Karpas-422 (cell line): Measurements from ENCODE around the gene MAD1L1. TPM values are rescaled to one million over a fixed set of nuclear protein-coding genes. Genes with fewer than 3 reads are reported as not detected.

ENCODE experiments used
- DNase-seq: peaks from one replicate; pipeline ENCODE4 v3.0.0-alpha.2; 2015
- H2AFZ ChIP-seq: fragments of 200-600 bp; sonication (generic); 2 replicates; pipeline ENCODE4 v1.6.1; 2014; ENCODE audit warnings: antibody characterized with exemption, low read length, mixed read lengths
- H3K27ac ChIP-seq: fragments of 200-600 bp; sonication (generic); 2 replicates; pipeline ENCODE4 v1.5.1; 2014; ENCODE audit warnings: mild to moderate bottlenecking, low read length, moderate library complexity
- H3K27me3 ChIP-seq: fragments of 200-600 bp; sonication (generic); 2 replicates; pipeline ENCODE4 v1.6.1; 2014; ENCODE audit warnings: low read length, mixed read lengths
- H3K36me3 ChIP-seq: fragments of 200-600 bp; sonication (generic); 2 replicates; pipeline ENCODE4 v1.6.1; 2014; ENCODE audit warnings: low read length, mixed read lengths; ENCODE audit not compliant: insufficient read depth
- H3K4me1 ChIP-seq: fragments of 200-600 bp; sonication (generic); 2 replicates; pipeline ENCODE4 v1.6.1; 2014; ENCODE audit warnings: mild to moderate bottlenecking, low read length, mixed read lengths
- H3K4me2 ChIP-seq: fragments of 200-600 bp; sonication (generic); 2 replicates; pipeline ENCODE4 v1.6.1; 2014; ENCODE audit warnings: low read length, low read depth, mild to moderate bottlenecking; ENCODE audit not compliant: poor library complexity, severe bottlenecking
- H3K4me3 ChIP-seq: fragments of 200-600 bp; sonication (generic); 2 replicates; pipeline ENCODE4 v1.5.1; 2014; ENCODE audit warnings: mild to moderate bottlenecking, antibody characterized with exemption, low read length, mixed read lengths
- H3K79me2 ChIP-seq: fragments of 200-600 bp; sonication (generic); 2 replicates; pipeline ENCODE4 v1.6.1; 2014; ENCODE audit warnings: mild to moderate bottlenecking, low read length, mixed read lengths
- H3K9ac ChIP-seq: fragments of 200-600 bp; sonication (generic); 2 replicates; pipeline ENCODE4 v1.6.0; 2014; ENCODE audit warnings: low read length
- H3K9me2 ChIP-seq: fragments of 200-600 bp; sonication (generic), shearing (Covaris generic); replicated peaks from 2 replicates; pipeline ENCODE4 v1.6.0; 2014; ENCODE audit warnings: mild to moderate bottlenecking, low read length, moderate library complexity; ENCODE audit not compliant: insufficient read depth
- H3K9me3 ChIP-seq: fragments of 300-700, 200-600 bp; sonication (generic); 2 replicates; pipeline ENCODE4 v1.6.1; 2014; ENCODE audit warnings: low read length, mixed read lengths
- H4K20me1 ChIP-seq: fragments of 200-600 bp; sonication (generic); 2 replicates; pipeline ENCODE4 v1.6.1; 2014; ENCODE audit warnings: mild to moderate bottlenecking, antibody characterized with exemption, low read length, low read depth; ENCODE audit not compliant: insufficient read depth
- total RNA-seq: library from RNA; depleted of rRNA; stranded (reverse); fragments of >200 nt; shearing (Covaris generic); gene quantifications from 2 replicates; pipeline ENCODE4 v1.2.3, GENCODE V29; 2014; ENCODE audit warnings: low replicate concordance

Gene MAD1L1
- total RNA-seq, 1 experiment from 2014 or later = 38.6 TPM

DNA sequence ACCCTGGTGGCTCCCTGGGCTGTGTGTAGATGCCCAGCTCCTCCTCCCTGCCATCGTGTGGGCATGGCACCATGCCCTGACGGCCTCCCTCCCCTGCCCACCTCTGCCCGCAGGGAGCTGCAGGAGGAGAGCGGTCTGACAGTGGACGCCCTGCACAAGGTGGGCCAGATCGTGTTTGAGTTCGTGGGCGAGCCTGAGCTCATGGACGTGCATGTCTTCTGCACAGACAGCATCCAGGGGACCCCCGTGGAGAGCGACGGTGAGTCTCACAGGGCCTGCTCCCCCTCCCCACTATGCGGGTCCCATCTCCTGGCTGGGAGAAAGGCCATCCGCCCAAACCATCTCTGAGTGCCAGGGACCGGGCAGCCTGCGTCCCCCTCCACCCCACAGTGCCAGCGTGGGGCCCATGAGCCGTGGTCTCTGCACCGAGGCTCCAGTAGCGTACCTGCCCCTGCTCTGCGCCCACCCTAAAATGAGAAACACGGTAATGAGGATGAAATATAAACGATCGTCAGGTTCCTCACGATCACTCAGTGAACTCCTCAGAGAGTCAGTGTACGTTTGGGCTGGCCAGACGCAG, 17.1 kb upstream of the MAD1L1 start:
- no peaks in the 10 kb centered on the region for H3K4me1 ChIP-seq
- no peaks in the 10 kb centered on the region for H3K36me3 ChIP-seq
- no peak overlapping the region for H2AFZ ChIP-seq
- H4K20me1 ChIP-seq = no peaks in the 10 kb centered on the region
- H3K9me2 ChIP-seq = no peaks in the 10 kb centered on the region
- H3K27me3 ChIP-seq = no peaks in the 10 kb centered on the region
- H3K4me2 ChIP-seq = no peak overlapping the region
- no peaks in the 10 kb centered on the region for H3K9me3 ChIP-seq
- no peaks in the 10 kb centered on the region for H3K79me2 ChIP-seq
- no peak overlapping the region for H3K4me3 ChIP-seq
- H3K27ac ChIP-seq = no peak overlapping the region
- no peak for DNase-seq
- H3K9ac ChIP-seq = no peak overlapping the region

DNA sequence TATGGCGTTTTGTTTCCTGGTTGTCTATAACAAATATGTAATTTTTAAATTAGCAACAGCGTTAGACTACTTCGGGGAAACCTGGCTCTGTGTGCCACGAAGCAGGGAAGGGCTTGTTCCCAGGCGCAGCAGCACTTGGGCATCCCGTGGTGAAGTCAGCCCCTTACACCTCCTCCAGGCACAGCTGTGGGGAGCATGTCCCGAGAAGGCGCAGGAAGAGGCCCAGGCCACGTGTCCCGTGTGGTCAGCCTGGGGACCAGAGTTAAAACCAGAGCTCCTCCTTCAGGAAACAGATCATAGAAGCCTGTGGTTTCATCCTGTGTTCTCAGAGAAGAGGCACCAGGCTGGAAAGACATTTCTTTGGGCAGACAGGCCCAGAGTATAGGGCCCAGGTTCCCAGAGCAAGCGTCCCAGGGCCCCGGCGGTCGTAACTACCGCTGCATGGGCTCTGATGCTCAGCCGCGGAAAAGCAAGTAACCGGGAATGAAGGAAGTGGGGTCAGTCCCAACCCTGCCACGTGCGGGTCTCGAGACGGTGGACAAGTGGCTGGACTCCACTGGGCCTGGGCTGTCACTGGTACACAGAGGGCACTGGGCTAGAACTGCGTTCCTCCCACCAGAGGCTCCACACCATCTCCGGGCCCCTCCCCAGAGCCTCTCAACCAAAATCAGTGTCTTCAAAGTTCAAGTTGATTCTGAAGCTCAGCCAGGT, 16.4 kb upstream of the MAD1L1 start:
- H3K36me3 ChIP-seq = no peaks in the 10 kb centered on the region
- no peaks in the 10 kb centered on the region for H4K20me1 ChIP-seq
- no peaks in the 10 kb centered on the region for H3K9me3 ChIP-seq
- H3K9me2 ChIP-seq = no peaks in the 10 kb centered on the region
- no peak overlapping the region for H3K9ac ChIP-seq
- H3K79me2 ChIP-seq = no peaks in the 10 kb centered on the region
- no peak overlapping the region for H3K4me3 ChIP-seq
- no peak overlapping the region for H2AFZ ChIP-seq
- no peaks in the 10 kb centered on the region for H3K4me1 ChIP-seq
- no peak overlapping the region for H3K27ac ChIP-seq
- no peaks in the 10 kb centered on the region for H3K27me3 ChIP-seq
- no peak for DNase-seq
- H3K4me2 ChIP-seq = no peak overlapping the region

DNA sequence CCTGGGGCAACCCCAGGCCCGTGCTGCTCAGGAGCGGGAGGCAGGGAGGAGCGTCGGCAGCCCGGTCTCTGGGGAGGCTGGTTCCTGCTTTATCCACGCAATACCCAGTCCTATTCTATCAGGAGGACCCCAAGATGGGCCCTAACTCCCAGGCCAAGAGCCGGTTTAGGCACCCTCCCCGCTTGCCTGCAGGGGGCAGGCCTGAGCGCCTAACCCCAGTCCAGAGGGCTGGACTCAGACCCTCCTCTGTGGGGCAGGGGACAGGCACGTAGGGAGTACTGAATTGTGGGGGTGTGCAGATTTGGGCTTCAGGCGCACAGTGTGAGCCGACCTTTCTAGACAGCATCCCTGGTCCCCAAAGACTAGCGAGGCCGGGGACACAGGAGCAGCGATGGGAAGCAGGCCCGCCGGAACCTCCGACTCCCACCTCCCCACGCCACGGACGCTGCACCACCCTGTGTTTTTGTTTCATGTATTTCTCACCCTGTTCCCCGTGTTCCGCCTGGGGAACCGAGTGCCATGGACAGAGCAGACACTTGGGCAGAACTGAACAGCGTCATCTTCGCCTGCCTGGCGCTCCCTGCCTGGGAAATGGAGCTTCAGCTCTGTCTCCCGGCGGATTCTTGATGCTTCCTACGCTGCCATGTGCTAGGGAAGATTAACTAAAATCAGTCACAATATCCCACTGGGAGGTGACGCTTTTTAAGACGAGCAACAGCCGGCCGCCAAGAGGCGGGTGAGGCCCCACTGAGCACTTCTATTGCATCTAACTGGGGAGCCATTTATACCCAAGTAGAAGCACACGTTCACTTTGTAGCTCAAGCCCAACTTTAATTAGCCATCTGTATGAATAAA, 14.6 kb upstream of the MAD1L1 start:
- Histone ChIP-seq H3K27me3 (no peaks in the 10 kb centered on the region), H3K79me2 (peaks cover 12% of the 10 kb centered on the region), H3K9ac (no peak overlapping the region), H3K4me1 (peaks cover 13% of the 10 kb centered on the region), H3K4me2 (no peak overlapping the region), H3K36me3 (no peaks in the 10 kb centered on the region), H3K4me3 (no peak overlapping the region), H2AFZ (no peak overlapping the region), H3K9me2 (no peaks in the 10 kb centered on the region), H4K20me1 (no peaks in the 10 kb centered on the region), H3K27ac (no peak overlapping the region), H3K9me3 (no peaks in the 10 kb centered on the region)
- peak; percentile 79 for DNase-seq

DNA sequence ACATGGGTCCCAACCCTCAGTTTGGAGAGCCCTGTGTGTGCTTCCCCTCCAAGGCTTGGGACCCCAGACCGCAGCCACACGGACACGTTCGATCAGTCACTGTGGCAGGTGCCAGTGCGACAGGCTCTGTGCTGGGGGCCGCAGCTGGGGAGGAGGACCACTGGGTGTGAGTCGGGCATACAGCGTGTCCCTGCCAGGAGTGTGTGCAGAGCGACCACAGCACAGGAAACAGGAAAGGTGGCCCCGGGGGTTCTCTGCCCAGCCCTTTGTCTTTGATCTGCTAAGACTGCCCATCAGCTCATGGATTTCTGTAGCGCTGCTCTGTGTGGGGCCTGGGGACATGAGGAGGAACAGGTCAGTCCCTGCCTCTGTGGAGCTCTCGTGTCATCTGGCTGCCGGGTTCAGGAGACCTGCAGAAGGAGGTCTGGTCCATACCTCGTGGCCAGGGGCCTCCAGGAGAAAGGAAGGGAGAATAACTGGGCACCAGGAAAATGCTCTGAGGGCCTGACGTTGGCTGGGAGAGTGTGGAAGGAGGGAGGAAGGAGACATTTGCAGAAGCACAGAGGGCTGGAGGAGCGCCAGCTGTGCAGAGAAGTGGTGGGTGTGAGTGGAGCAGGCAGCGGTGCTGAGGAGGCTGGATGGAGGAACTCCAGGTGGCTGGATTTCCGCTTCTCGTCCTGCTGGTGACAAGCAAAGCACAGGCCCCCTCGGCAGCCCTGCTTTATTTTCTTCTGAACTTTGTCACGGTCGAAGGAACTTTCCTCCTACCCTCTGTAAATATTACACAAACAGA, 13.3 kb upstream of the MAD1L1 start:
- DNase-seq = no peak
- H3K36me3 ChIP-seq = no peaks in the 10 kb centered on the region

DNA sequence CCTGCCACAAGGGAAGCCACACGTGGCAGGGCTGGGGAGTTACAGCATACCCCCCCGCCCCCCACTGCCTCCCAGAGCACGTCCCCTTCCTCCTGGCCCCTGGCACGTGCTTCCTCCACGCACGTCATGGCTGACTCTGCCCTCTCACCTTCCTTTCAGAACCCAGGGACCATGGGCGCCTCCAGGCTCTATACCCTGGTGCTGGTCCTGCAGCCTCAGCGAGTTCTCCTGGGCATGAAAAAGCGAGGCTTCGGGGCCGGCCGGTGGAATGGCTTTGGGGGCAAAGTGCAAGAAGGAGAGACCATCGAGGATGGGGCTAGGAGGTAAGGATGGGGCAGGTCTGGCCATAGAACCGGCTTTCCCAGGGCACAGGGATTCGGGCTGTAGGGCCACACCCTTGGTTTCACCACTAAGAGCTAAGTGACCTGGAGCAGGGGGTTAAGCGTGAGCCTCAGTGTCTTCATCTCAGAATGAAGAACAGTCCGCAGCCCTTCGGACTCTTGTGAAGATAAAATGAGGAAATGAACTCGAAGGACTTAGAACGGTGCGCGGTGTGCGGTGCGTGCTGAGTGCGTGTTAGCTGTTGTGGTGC, 11.8 kb upstream of the MAD1L1 start:
- Histone ChIP-seq H2AFZ (no peak overlapping the region), H3K9me3 (no peaks in the 10 kb centered on the region), H3K4me2 (no peak overlapping the region), H3K27me3 (no peaks in the 10 kb centered on the region), H3K79me2 (peaks cover 39% of the 10 kb centered on the region), H3K9me2 (no peaks in the 10 kb centered on the region), H3K36me3 (no peaks in the 10 kb centered on the region), H3K9ac (no peak overlapping the region), H3K27ac (no peak overlapping the region), H4K20me1 (0 out of 2 replicates have a peak, but pooled peaks cover 3% of the 10 kb centered on the region), H3K4me3 (no peak overlapping the region), H3K4me1 (peaks cover 24% of the 10 kb centered on the region)
- DNase-seq = no peak

More for the DNA sequence above, 13.3 kb upstream of the MAD1L1 start:
- Histone ChIP-seq H3K27ac (no peak overlapping the region), H4K20me1 (no peaks in the 10 kb centered on the region), H3K79me2 (peaks cover 25% of the 10 kb centered on the region), H3K4me3 (no peak overlapping the region), H3K9me2 (no peaks in the 10 kb centered on the region), H3K4me2 (no peak overlapping the region), H3K27me3 (no peaks in the 10 kb centered on the region), H3K9ac (no peak overlapping the region; the same call in 1 of the 2 replicates), H3K9me3 (no peaks in the 10 kb centered on the region), H3K4me1 (peaks cover 15% of the 10 kb centered on the region), H2AFZ (no peak overlapping the region)

DNA sequence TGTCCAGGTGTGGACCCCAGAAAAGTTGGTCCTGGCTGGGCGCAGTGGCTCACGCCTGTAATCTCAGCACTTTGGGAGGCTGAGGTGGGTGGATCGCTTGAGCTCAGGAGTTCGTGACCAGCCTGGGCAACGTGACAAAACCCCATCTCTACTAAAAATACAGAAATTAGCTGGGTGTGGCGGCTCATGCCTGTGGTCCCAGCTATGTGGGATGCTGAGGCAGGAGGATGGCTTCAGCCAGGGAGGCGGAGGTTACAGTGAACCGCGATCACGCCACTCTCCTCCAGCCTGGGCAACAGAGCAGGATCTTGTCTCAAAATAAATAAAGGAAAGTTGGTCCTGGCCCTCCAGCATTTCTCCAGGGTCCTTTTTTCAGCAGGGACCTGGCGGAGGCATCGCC, 10.7 kb upstream of the MAD1L1 start:
- Histone ChIP-seq H3K9ac (peak overlapping the region; percentile 99), H3K36me3 (peaks cover under 1% of the 10 kb centered on the region; the same call in 1 of the 2 replicates), H3K9me3 (no peaks in the 10 kb centered on the region), H3K79me2 (peaks cover 40% of the 10 kb centered on the region), H2AFZ (no peak overlapping the region), H3K4me3 (peak overlapping the region; percentile 93), H3K9me2 (no peaks in the 10 kb centered on the region), H3K27me3 (no peaks in the 10 kb centered on the region), H3K4me1 (peaks cover 24% of the 10 kb centered on the region), H4K20me1 (0 out of 2 replicates have a peak, but pooled peaks cover 3% of the 10 kb centered on the region), H3K4me2 (peak overlapping the region; percentile 98), H3K27ac (no peak overlapping the region)
- DNase-seq = no peak

DNA sequence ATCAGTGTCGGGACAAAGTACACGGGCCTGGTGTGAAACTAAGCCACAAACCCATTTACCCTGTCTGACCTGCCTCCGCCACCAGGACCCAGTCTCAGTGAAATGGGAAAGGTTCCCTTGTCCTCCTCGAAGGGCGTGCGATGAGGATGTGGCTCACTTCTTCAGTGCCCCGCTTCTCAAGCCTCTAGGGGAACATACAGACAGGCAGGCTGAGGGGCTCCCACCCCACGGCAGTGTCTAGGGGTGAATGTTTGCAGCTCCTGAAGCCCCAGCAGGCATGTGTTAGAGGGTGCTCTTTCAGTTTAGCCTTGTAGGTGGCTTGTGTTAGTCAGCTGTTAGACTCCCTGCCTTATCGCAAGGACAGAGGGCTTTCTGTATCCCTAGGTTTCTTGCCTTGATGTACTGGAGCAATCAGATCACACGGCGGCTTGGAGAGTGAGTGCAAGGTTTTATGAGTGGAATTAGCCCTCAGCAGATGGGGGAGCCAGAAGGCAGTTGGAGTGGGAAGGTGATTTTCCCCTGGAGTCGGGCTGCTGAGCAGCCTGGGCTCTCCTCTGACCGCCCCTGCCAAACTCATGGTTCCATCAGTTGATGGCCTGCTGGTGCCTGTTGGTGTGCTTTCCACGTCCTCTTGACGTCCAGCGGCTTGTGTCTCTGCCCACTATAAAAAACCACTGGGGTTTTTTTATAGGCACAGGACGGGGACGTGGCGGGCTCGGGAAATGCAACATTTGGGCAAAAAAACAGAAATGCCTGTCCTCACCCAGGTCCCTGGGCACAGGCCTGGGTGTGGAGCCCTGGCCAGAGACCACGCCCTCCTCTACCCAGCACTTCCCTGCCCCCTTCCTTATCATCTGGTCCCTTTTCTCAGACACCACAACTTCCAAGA, 10.0 kb upstream of the MAD1L1 start:
- H3K27me3 ChIP-seq = no peaks in the 10 kb centered on the region
- peak overlapping the region; percentile 93 for H3K4me3 ChIP-seq
- H3K9me2 ChIP-seq = no peaks in the 10 kb centered on the region

More for the DNA sequence above, 10.0 kb upstream of the MAD1L1 start:
- Histone ChIP-seq H3K4me2 (peak overlapping the region; percentile 98), H3K4me1 (peaks cover 31% of the 10 kb centered on the region), H3K9ac (peak overlapping the region; percentile 99), H3K9me3 (no peaks in the 10 kb centered on the region), H2AFZ (peak overlapping the region; percentile 87; the same call in 1 of the 2 replicates), H3K27ac (peak overlapping the region; percentile 64), H3K79me2 (peaks cover 40% of the 10 kb centered on the region), H3K36me3 (peaks cover 8% of the 10 kb centered on the region), H4K20me1 (0 out of 2 replicates have a peak, but pooled peaks cover 3% of the 10 kb centered on the region)
- peak; percentile 75 for DNase-seq
